ENCODE results near the gene FBLN2.

- TF ChIP-seq CTCF (IDR thresholded peaks at IDR 0.05): peak in 5 of 6 experiments; percentile 40 to 86 (median 64)
- no peak for TF ChIP-seq POLR2A (IDR thresholded peaks at IDR 0.05)
These were observed 108.9 kb downstream of the FBLN2 start for GRCh38 chr3:13657660-13658435.
